Stomach (tissue), 4 donors: Measurements from ENCODE around the gene CEL.
"Not testable (repeated sequence)": the region's sequence is repeated elsewhere in the genome, so short reads cannot be mapped to it uniquely, and the experiment has no call there.

Experiments used
- CTCF ChIP-seq, 7 experiments: fragments of 450-650 bp in 4 of 7; fragments of 200-600 bp in 3 of 7; sonication (generic) in 3 of 7; IDR thresholded peaks; one replicate each; pipeline ENCODE4 v1.5.1; 2016 to 2019; ENCODE audit warnings: antibody characterized with exemption in 7 of 7, control low read depth in 2 of 7, mild to moderate bottlenecking in 1 of 7
- POLR2AphosphoS5 ChIP-seq, 3 donors: sonication (generic); formaldehyde crosslinking; IDR thresholded peaks; one replicate each; pipeline ENCODE4 v1.6.1; 2016; ENCODE audit warnings: antibody characterized with exemption in 3 of 3

- not testable (repeated sequence) for TF ChIP-seq CTCF, POLR2AphosphoS5 (IDR thresholded peaks at IDR 0.05)
Measured at GRCh38 chr9:133061764-133062145, at the start of gene CEL.
